H9 (cell line): ENCODE data around the gene MAPKAPK3. TPM values are rescaled to one million over a fixed set of nuclear protein-coding genes. Genes with fewer than 3 reads are reported as not detected.
A peak's percentile ranks its signal among the peaks of the same experiment; 100 is the strongest.

Experiments used
- DNase-seq: peaks from one replicate; pipeline ENCODE4 v3.0.0-alpha.2; 2017
- H2AFZ ChIP-seq: one replicate; pipeline ENCODE4 v1.6.1; 2013; ENCODE audit warnings: mild to moderate bottlenecking, low read length, control low read depth, moderate library complexity
- H2AK5ac ChIP-seq: 2 replicates; pipeline ENCODE4 v1.6.1; 2013; ENCODE audit warnings: low read length, control low read depth, mixed read lengths; ENCODE audit not compliant: insufficient read length
- H2BK120ac ChIP-seq: one replicate; pipeline ENCODE4 v1.6.1; 2013; ENCODE audit warnings: low read depth, mild to moderate bottlenecking, low read length, control low read depth, inconsistent platforms; ENCODE audit not compliant: poor library complexity, severe bottlenecking
- H2BK12ac ChIP-seq: 2 replicates; pipeline ENCODE4 v1.6.1; 2013; ENCODE audit warnings: low read length, control low read depth, mixed read lengths, low read depth; ENCODE audit not compliant: insufficient read length
- H2BK15ac ChIP-seq: 2 replicates; pipeline ENCODE4 v1.6.1; 2013; ENCODE audit warnings: low read depth, low read length, control low read depth
- H2BK20ac ChIP-seq: one replicate; pipeline ENCODE4 v1.6.1; 2013; ENCODE audit warnings: low read depth, mild to moderate bottlenecking, low read length, control low read depth, inconsistent platforms; ENCODE audit not compliant: poor library complexity, severe bottlenecking
- H2BK5ac ChIP-seq: 2 replicates; pipeline ENCODE4 v1.6.1; 2013; ENCODE audit warnings: low read length, control low read depth, mixed read lengths; ENCODE audit not compliant: insufficient read length
- H3K14ac ChIP-seq: 2 replicates; pipeline ENCODE4 v1.6.1; 2013; ENCODE audit warnings: low read length, control low read depth; ENCODE audit not compliant: insufficient read depth
- H3K18ac ChIP-seq: 2 replicates; pipeline ENCODE4 v1.6.1; 2013; ENCODE audit warnings: low read depth, mild to moderate bottlenecking, mixed read lengths, low read length, control low read depth; ENCODE audit not compliant: insufficient read length
- H3K23ac ChIP-seq: 2 replicates; pipeline ENCODE4 v1.6.1; 2013; ENCODE audit warnings: low read length, control low read depth, mixed read lengths, low read depth; ENCODE audit not compliant: insufficient read length
- H3K23me2 ChIP-seq: 2 replicates; pipeline ENCODE4 v1.6.1; 2013; ENCODE audit warnings: low read depth, mild to moderate bottlenecking, mixed read lengths, low read length, control low read depth; ENCODE audit not compliant: insufficient read length, poor library complexity, severe bottlenecking
- H3K27ac ChIP-seq: 2 replicates; pipeline ENCODE4 v1.5.1; 2013; ENCODE audit warnings: low read length, control low read depth, mixed read lengths, low read depth; ENCODE audit not compliant: insufficient read length
- H3K27me3 ChIP-seq: 2 replicates; pipeline ENCODE4 v1.6.1; 2013; ENCODE audit warnings: low read length, control low read depth, inconsistent platforms; ENCODE audit not compliant: insufficient read depth
- H3K4ac ChIP-seq: 2 replicates; pipeline ENCODE4 v1.6.1; 2013; ENCODE audit warnings: low read depth, mild to moderate bottlenecking, control low read depth, inconsistent platforms, low read length, moderate library complexity
- H3K4me1 ChIP-seq: 2 replicates; pipeline ENCODE4 v1.6.1; 2013; ENCODE audit warnings: low read length, control low read depth, inconsistent platforms; ENCODE audit not compliant: insufficient read depth
- H3K4me2 ChIP-seq: 2 replicates; pipeline ENCODE4 v1.6.1; 2013; ENCODE audit warnings: low read length, control low read depth, mixed read lengths; ENCODE audit not compliant: insufficient read length, insufficient read depth
- H3K56ac ChIP-seq: 2 replicates; pipeline ENCODE4 v1.6.1; 2013; ENCODE audit warnings: low read depth, mild to moderate bottlenecking, mixed read lengths, low read length, control low read depth; ENCODE audit not compliant: insufficient read length
- H3K79me1 ChIP-seq: 2 replicates; pipeline ENCODE4 v1.6.1; 2013; ENCODE audit warnings: low read depth, mild to moderate bottlenecking, moderate library complexity, low read length, control low read depth, inconsistent platforms; ENCODE audit not compliant: insufficient read depth, poor library complexity, severe bottlenecking
- H3K79me2 ChIP-seq: 2 replicates; pipeline ENCODE4 v1.6.1; 2013; ENCODE audit warnings: low read length, control low read depth, inconsistent platforms; ENCODE audit not compliant: insufficient read depth
- H3K9ac ChIP-seq: 2 replicates; pipeline ENCODE4 v1.6.1; 2013; ENCODE audit warnings: low read length, control low read depth, mixed read lengths; ENCODE audit not compliant: insufficient read length; ENCODE audit errors: extremely low read depth
- H3K9me3 ChIP-seq: one replicate; pipeline ENCODE4 v1.6.1; 2013; ENCODE audit warnings: low read depth, low read length, inconsistent platforms; ENCODE audit not compliant: control insufficient read depth
- H3T11ph ChIP-seq: one replicate; pipeline ENCODE4 v1.6.1; 2013; ENCODE audit warnings: mild to moderate bottlenecking, low read length, control low read depth, inconsistent platforms
- H4K20me1 ChIP-seq: one replicate; pipeline ENCODE4 v1.6.1; 2013; ENCODE audit not compliant: control insufficient read depth, insufficient read length, insufficient read depth
- H4K5ac ChIP-seq: 2 replicates; pipeline ENCODE4 v1.6.1; 2013; ENCODE audit warnings: low read depth, mild to moderate bottlenecking, mixed read lengths, low read length, control low read depth; ENCODE audit not compliant: insufficient read length
- H4K8ac ChIP-seq: replicated peaks from 2 replicates; pipeline ENCODE4 v1.6.1; 2013; ENCODE audit warnings: low read length, control low read depth, mixed read lengths, low read depth; ENCODE audit not compliant: insufficient read length
- H4K91ac ChIP-seq: 2 replicates; pipeline ENCODE4 v1.6.1; 2013; ENCODE audit warnings: low read depth, mild to moderate bottlenecking, moderate library complexity, mixed read lengths, low read length, control low read depth; ENCODE audit not compliant: insufficient read length
- H3K27ac Mint-ChIP-seq, 3 experiments: 2 replicates in 2 of 3; 3 replicates in 1 of 3; pipeline ENCODE4 v1.8.0; 2020 to 2021; ENCODE audit warnings: mixed read lengths in 3 of 3, mild to moderate bottlenecking in 1 of 3, moderate library complexity in 1 of 3
- H3K27me3 Mint-ChIP-seq: 2 replicates; pipeline ENCODE4 v1.8.0; 2021; ENCODE audit warnings: low read depth, mild to moderate bottlenecking, moderate library complexity, mixed read lengths
- H3K36me3 Mint-ChIP-seq, 3 experiments: 2 replicates in 2 of 3; 3 replicates in 1 of 3; pipeline ENCODE4 v1.8.0; 2020 to 2021; ENCODE audit warnings: low read depth in 3 of 3, mixed read lengths in 3 of 3; ENCODE audit not compliant: insufficient read depth in 1 of 3
- H3K4me1 Mint-ChIP-seq, 2 experiments: 2 replicates each; pipeline ENCODE4 v1.8.0; 2020; ENCODE audit warnings: mixed read lengths in 2 of 2
- H3K4me3 Mint-ChIP-seq, 2 experiments: 2 replicates in 1 of 2; 3 replicates in 1 of 2; pipeline ENCODE4 v1.8.0; 2020 to 2021; ENCODE audit warnings: mild to moderate bottlenecking in 2 of 2, mixed read lengths in 2 of 2, moderate library complexity in 1 of 2
- H3K9me3 Mint-ChIP-seq, 2 experiments: 2 replicates in 1 of 2; 3 replicates in 1 of 2; pipeline ENCODE4 v1.8.0; 2020; ENCODE audit warnings: mild to moderate bottlenecking in 2 of 2, mixed read lengths in 2 of 2, moderate library complexity in 1 of 2
- CTCF ChIP-seq: fragments of 200-600 bp; sonication (generic); conservative IDR thresholded peaks from 3 replicates; pipeline ENCODE4 v1.8.0; 2021; ENCODE audit warnings: antibody characterized with exemption, mild to moderate bottlenecking
- WGBS: extraction: QIAGEN DNeasy Blood & Tissue Kit; methylation state at CpG from one replicate; pipeline ENCODE4 v1.1.7; 2013; ENCODE audit warnings: missing lambda C conversion rate, low lambda C conversion rate, mixed read lengths; ENCODE audit not compliant: insufficient read length; ENCODE audit errors: extremely low coverage; 5-methylcytosine and 5-hydroxymethylcytosine counted together
- total RNA-seq: library from RNA; stranded (reverse); gene quantifications from 2 replicates; pipeline ENCODE4 v1.2.1, GENCODE V29; 2021

The MAPKAPK3 gene
- total RNA-seq, 1 experiment from 2014 or later = 57.9 TPM

DNA sequence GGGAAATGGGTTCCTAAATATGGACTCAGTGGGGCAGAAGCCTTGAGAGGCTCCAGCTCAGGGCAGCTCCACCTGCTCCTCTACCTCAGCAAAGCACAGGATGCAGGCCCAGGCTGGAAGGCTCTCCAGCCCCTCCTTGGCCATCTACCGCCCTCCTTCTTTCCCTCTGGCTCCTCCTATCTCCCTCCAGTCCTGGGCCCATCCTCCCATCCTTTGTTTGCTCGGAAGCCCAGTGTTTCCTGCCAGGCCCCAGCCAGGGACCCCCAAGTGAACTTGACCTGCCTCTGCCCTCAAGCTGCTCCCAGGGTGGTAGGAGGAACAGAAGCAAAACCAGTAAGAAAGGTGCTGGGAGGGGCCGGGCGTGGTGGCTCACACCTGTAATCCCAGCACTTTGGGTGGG lies 20.1 kb downstream of the MAPKAPK3 start:
- Histone ChIP-seq H2BK5ac (no peak overlapping the region), H3K9me3 (no peaks in the 10 kb centered on the region), H3K14ac (no peak overlapping the region), H4K5ac (no peak overlapping the region), H2BK120ac (no peak overlapping the region), H3K23me2 (no peaks in the 10 kb centered on the region), H3K56ac (no peak overlapping the region), H4K91ac (no peak overlapping the region), H3K4me1 (peaks cover 2% of the 10 kb centered on the region; the same call in 1 of the 2 replicates), H4K8ac (no peak overlapping the region), H3K23ac (no peak overlapping the region), H2BK15ac (no peak overlapping the region), H3K4me2 (no peak overlapping the region), H3K9ac (no peak overlapping the region), H3K27ac (no peak overlapping the region), H3K4ac (no peak overlapping the region), H3K79me2 (no peaks in the 10 kb centered on the region), H3T11ph (no peak overlapping the region), H4K20me1 (no peaks in the 10 kb centered on the region), H2AFZ (no peak overlapping the region), H2BK20ac (no peak overlapping the region), H2BK12ac (no peak overlapping the region), H2AK5ac (no peak overlapping the region), H3K18ac (no peak overlapping the region), H3K27me3 (no peaks in the 10 kb centered on the region), H3K79me1 (peaks cover 6% of the 10 kb centered on the region)
- H3K4me1 Mint-ChIP-seq = peaks cover 44% of the 10 kb centered on the region in 2 experiments
- no peaks in the 10 kb centered on the region for H3K27me3 Mint-ChIP-seq
- H3K36me3 Mint-ChIP-seq = peaks cover 3 to 10% (median 7%) of the 10 kb centered on the region in 3 experiments; a peak in 5 of 7 replicates
- no CpG with 5 or more reads among the region's 4 CpGs for WGBS
- peak overlapping the region in 1 of 3 experiments; percentile 68; a peak in 2 of 7 replicates for H3K27ac Mint-ChIP-seq
- TF ChIP-seq CTCF = no peak
- DNase-seq = peak; percentile 82
- H3K4me3 Mint-ChIP-seq = no peak overlapping the region
- H3K9me3 Mint-ChIP-seq = no peaks in the 10 kb centered on the region
